Activated naive CD8-positive, alpha-beta T cell treated with anti-CD3 and anti-CD28 coated beads for 36 hours (primary cell): ENCODE measurements around the gene RIN2. TPM values are rescaled to one million over a fixed set of nuclear protein-coding genes. Genes with fewer than 3 reads are reported as not detected.
"Not testable (repeated sequence)": the region's sequence is repeated elsewhere in the genome, so short reads cannot be mapped to it uniquely, and the experiment has no call there.

Source experiments
- DNase-seq: peaks from one replicate; pipeline ENCODE4 v3.0.0; 2021
- H3K27ac Mint-ChIP-seq: one replicate; pipeline ENCODE4 v1.8.0; 2022; ENCODE audit warnings: mild to moderate bottlenecking, moderate library complexity, mixed read lengths
- H3K27me3 Mint-ChIP-seq: one replicate; pipeline ENCODE4 v1.8.0; 2022; ENCODE audit warnings: mild to moderate bottlenecking, mixed read lengths
- H3K36me3 Mint-ChIP-seq: one replicate; pipeline ENCODE4 v1.8.0; 2021; ENCODE audit warnings: mild to moderate bottlenecking, mixed read lengths
- H3K4me1 Mint-ChIP-seq: one replicate; pipeline ENCODE4 v1.8.0; 2021; ENCODE audit warnings: mixed read lengths
- H3K4me3 Mint-ChIP-seq: one replicate; pipeline ENCODE4 v1.8.0; 2022; ENCODE audit warnings: mild to moderate bottlenecking, moderate library complexity, mixed read lengths
- H3K9me3 Mint-ChIP-seq: one replicate; pipeline ENCODE4 v1.8.0; 2022; ENCODE audit warnings: mixed read lengths
- total RNA-seq, 2 experiments: library from RNA; stranded (reverse); gene quantifications; one replicate each; pipeline ENCODE4 v1.2.3, GENCODE V29; 2021

The RIN2 gene
- total RNA-seq, 2 experiments from 2014 or later: not detected

- no peak overlapping the region for H3K4me3 Mint-ChIP-seq
- H3K36me3 Mint-ChIP-seq: no peaks in the 10 kb centered on the region
- peaks cover 28% of the 10 kb centered on the region for H3K27me3 Mint-ChIP-seq
- H3K27ac Mint-ChIP-seq: no peak overlapping the region
- H3K4me1 Mint-ChIP-seq: peaks cover 4% of the 10 kb centered on the region
- peaks cover 3% of the 10 kb centered on the region for H3K9me3 Mint-ChIP-seq
- no peak for DNase-seq
Measured at GRCh38 chr20:19783966-19784401, 25.9 kb downstream of the RIN2 start.

GRCh38 chr20:19784511-19785172, 26.6 kb downstream of the RIN2 start:
- no peaks in the 10 kb centered on the region for H3K36me3 Mint-ChIP-seq
- peak; percentile 4 for DNase-seq

DNA sequence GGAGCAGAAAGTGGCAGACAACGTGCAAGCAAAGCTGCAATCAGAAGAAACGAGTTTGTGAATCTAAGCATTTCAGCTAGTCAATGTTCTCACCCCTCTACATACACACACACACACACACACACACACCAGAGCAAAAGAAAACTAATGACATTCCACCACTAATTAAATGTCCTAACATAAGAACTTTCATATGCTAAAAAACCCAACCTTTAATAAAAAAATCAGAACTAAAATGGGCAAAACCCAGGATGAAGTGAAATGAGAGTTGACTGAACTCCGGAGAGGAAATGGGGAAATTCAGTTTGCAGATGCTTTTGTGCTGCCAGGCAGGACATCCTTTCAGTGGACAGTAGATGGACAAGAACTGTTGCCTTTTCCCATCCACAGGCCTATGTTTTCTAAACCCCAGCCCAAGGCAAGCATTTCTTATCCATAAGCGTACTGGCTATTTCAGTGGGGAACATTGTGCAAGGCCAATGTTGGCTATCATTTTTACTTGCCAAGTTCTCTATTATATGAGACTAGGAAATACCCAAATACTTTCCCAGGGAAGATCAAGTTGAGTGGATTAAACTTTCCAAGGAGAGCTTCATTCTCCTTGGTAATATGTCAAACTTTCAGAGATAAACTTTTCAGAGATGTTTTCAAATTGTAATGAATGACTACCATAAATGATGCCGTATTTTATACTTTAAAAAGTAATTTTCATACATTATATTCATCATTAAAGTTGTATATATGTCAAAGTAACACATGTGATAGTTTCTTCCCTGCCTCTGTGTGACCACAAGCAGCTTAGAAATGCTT, 27.3 kb downstream of the RIN2 start:
- no peak overlapping the region for H3K4me3 Mint-ChIP-seq
- peaks cover 28% of the 10 kb centered on the region for H3K27me3 Mint-ChIP-seq

More at GRCh38 chr20:19784511-19785172, 26.6 kb downstream of the RIN2 start:
- no peak overlapping the region for H3K4me3 Mint-ChIP-seq
- no peak overlapping the region for H3K27ac Mint-ChIP-seq
- peaks cover 3% of the 10 kb centered on the region for H3K9me3 Mint-ChIP-seq
- H3K27me3 Mint-ChIP-seq: peaks cover 28% of the 10 kb centered on the region
- H3K4me1 Mint-ChIP-seq: peaks cover 4% of the 10 kb centered on the region

GRCh38 chr20:19785983-19786285, 27.9 kb downstream of the RIN2 start:
- peaks cover 28% of the 10 kb centered on the region for H3K27me3 Mint-ChIP-seq
- H3K9me3 Mint-ChIP-seq: peaks cover 3% of the 10 kb centered on the region
- H3K36me3 Mint-ChIP-seq: no peaks in the 10 kb centered on the region
- peaks cover 4% of the 10 kb centered on the region for H3K4me1 Mint-ChIP-seq
- no peak overlapping the region for H3K27ac Mint-ChIP-seq
- no peak for DNase-seq
- H3K4me3 Mint-ChIP-seq: no peak overlapping the region

More for the DNA sequence above, 27.3 kb downstream of the RIN2 start:
- no peak for DNase-seq
- H3K4me1 Mint-ChIP-seq: peaks cover 4% of the 10 kb centered on the region
- no peaks in the 10 kb centered on the region for H3K36me3 Mint-ChIP-seq
- no peak overlapping the region for H3K27ac Mint-ChIP-seq
- peaks cover 3% of the 10 kb centered on the region for H3K9me3 Mint-ChIP-seq

DNA sequence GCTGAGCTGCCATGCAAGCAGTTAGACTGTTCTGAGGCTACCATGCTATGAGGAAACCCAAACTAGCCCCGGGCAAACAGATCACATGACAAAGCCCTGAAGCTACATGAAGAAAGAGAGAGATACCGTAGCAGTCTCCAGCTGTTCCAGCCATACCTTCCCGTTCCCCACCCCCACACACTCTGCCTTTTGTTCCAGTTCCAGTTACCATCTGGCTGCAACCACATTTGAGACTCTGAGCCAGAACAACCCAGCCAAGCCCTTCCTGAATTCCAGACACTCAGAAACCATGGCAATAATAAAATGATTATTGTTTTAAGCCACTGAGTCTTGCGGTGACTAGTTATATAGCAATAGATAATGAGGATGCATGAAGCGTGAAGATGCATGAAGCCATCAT, 28.3 kb downstream of the RIN2 start:
- DNase-seq: no peak
- Mint-ChIP-seq H3K4me3 (no peak overlapping the region), H3K27me3 (peaks cover 28% of the 10 kb centered on the region), H3K9me3 (peaks cover 3% of the 10 kb centered on the region), H3K27ac (no peak overlapping the region), H3K36me3 (no peaks in the 10 kb centered on the region), H3K4me1 (peaks cover 4% of the 10 kb centered on the region)

- Mint-ChIP-seq H3K36me3 (no peaks in the 10 kb centered on the region), H3K4me3 (no peak overlapping the region), H3K9me3 (peaks cover 3% of the 10 kb centered on the region), H3K4me1 (peaks cover 4% of the 10 kb centered on the region), H3K27ac (no peak overlapping the region), H3K27me3 (peaks cover 28% of the 10 kb centered on the region)
- DNase-seq: no peak
Measured at GRCh38 chr20:19787366-19787765, 29.3 kb downstream of the RIN2 start.

DNA sequence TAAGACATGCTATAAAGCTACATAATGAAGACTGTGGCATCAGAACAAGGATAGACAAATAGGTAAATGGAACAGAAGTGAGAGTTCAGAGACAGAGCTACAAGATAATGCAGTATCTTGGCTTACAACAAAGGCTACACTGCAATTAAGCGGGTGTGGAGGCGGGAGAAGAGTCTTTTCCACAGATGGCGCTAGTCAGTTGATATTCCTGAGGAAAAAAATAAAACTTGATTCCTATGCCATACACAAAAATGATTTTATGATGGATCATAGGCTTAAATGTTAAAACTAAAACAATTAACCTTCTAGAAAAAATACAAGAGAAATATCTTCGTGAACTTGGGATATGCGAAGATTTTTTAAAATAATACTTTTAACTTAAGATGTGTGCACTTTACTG, 31.0 kb downstream of the RIN2 start:
- peaks cover 22% of the 10 kb centered on the region for H3K27me3 Mint-ChIP-seq

DNA sequence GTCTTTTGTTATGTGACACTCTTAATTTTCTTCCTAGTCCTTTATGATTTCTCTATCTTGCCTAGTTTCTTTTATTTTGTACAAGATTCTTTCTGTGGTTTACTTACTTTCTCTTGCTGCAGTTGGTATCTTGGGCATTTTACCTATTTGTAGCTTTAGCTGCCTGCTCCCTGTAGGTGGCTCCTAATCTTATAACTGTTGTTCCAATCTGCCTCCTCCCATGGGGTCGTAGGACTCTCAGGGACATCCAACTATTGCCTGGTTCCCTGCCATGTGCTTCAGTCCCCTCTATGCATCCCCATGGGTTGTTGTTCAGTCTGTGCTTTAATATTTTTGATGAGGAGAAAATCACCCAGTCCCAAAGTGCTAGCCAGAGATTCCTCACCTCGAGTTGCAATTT, 31.4 kb downstream of the RIN2 start:
- Mint-ChIP-seq H3K4me3 (no peak overlapping the region), H3K9me3 (peaks cover 3% of the 10 kb centered on the region), H3K36me3 (no peaks in the 10 kb centered on the region), H3K4me1 (peaks cover 3% of the 10 kb centered on the region), H3K27me3 (peaks cover 18% of the 10 kb centered on the region), H3K27ac (no peak overlapping the region)
- DNase-seq: no peak

More for the DNA sequence above, 31.0 kb downstream of the RIN2 start:
- Mint-ChIP-seq H3K4me1 (peaks cover 4% of the 10 kb centered on the region), H3K9me3 (peaks cover 3% of the 10 kb centered on the region), H3K4me3 (no peak overlapping the region), H3K27ac (no peak overlapping the region), H3K36me3 (no peaks in the 10 kb centered on the region)
- no peak for DNase-seq

DNA sequence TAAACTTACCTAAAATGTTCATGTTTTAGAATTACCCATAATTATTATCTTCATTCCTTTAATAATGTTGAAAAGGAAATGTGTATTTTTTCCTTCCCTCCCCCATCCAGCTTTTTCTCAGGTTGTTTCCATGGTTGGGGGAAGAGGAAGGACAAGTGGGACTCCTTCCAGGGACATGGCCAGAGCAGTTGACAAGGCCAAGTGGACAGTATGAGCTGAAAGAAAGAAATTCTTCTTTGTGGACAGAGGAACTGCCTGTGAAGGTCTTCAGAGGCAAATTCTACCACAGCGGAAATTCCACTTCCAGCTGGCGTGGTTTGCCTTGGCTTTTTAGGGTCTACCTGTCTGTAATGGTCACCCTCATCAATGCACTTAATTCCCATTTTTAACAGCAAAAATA, 33.8 kb downstream of the RIN2 start:
- Mint-ChIP-seq H3K27me3 (peaks cover 6% of the 10 kb centered on the region), H3K27ac (no peak overlapping the region), H3K9me3 (peaks cover 3% of the 10 kb centered on the region), H3K36me3 (no peaks in the 10 kb centered on the region), H3K4me1 (no peaks in the 10 kb centered on the region), H3K4me3 (no peak overlapping the region)
- DNase-seq: no peak

- Mint-ChIP-seq H3K4me3 (no peak overlapping the region), H3K36me3 (no peaks in the 10 kb centered on the region), H3K4me1 (no peaks in the 10 kb centered on the region), H3K27ac (no peak overlapping the region), H3K9me3 (peaks cover 2% of the 10 kb centered on the region), H3K27me3 (peaks cover 3% of the 10 kb centered on the region)
- DNase-seq: no peak
Measured at GRCh38 chr20:19793716-19794115, 35.7 kb downstream of the RIN2 start.

DNA sequence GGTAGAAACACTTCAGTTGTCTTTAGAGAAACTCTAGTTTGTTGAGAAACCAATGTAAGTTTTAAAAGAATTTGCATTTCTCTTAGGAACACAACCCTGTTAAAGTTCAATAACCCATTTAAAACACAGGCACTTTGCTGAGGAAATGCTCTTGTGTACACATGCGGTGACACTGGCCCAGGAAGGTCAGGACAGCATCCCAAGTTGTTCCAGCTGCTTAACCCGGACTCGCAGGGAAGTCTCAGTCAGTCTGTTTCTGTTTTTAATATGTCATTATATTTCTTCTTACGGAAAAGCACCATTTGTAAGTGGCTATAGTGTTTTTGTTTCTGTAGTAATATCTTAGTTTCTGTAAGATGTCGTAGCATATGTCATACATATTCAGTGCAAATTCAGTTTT, 36.9 kb downstream of the RIN2 start:
- H3K27ac Mint-ChIP-seq: no peak overlapping the region
- no peak for DNase-seq
- H3K27me3 Mint-ChIP-seq: no peaks in the 10 kb centered on the region
- H3K9me3 Mint-ChIP-seq: no peaks in the 10 kb centered on the region
- no peaks in the 10 kb centered on the region for H3K36me3 Mint-ChIP-seq
- no peak overlapping the region for H3K4me3 Mint-ChIP-seq
- no peaks in the 10 kb centered on the region for H3K4me1 Mint-ChIP-seq

DNA sequence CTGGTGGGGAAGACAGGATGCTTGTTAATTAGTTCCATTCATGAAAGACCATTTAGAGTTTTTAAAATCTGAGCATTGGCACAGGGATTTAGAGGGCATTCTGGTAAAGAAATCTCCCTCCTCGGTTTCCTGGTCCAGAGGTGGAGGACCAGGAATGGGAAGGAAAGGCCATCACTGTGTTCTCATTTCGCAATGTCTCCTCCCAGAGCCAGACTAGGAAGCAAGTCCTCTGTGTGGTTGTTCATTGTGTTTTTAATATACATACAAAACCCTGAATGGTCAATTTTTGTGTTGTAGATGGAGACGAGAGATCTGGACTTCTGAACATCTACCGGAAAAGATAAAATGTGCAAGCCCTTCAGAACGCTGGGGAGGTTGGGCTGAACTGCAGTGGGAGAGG, 41.3 kb downstream of the RIN2 start:
- Mint-ChIP-seq H3K36me3 (no peaks in the 10 kb centered on the region), H3K27me3 (no peaks in the 10 kb centered on the region), H3K4me1 (no peaks in the 10 kb centered on the region), H3K4me3 (no peak overlapping the region), H3K27ac (no peak overlapping the region), H3K9me3 (no peaks in the 10 kb centered on the region)
- no peak for DNase-seq

DNA sequence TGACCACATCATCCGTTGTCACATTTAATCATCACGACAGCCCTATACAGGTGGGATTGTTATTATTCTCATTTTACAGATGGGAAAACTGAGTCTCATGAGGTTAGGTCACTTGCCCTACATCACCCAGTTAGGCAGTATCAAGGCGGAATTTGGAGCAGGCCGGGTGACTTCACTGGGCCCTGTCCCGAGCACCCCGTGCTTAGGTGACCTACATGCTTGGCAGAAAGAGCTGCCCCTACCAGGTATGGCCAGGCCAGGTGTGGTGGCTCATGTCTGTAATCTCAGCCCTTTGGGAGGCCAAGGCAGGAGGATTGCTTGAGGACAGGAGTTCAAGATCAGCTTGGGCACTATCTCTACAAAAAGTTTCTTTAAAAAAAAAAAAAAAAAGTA, 44.0 kb downstream of the RIN2 start:
- Mint-ChIP-seq H3K4me3 (no peak overlapping the region), H3K36me3 (no peaks in the 10 kb centered on the region), H3K9me3 (no peaks in the 10 kb centered on the region), H3K4me1 (no peaks in the 10 kb centered on the region), H3K27ac (no peak overlapping the region), H3K27me3 (peaks cover 4% of the 10 kb centered on the region)
- DNase-seq: no peak

DNA sequence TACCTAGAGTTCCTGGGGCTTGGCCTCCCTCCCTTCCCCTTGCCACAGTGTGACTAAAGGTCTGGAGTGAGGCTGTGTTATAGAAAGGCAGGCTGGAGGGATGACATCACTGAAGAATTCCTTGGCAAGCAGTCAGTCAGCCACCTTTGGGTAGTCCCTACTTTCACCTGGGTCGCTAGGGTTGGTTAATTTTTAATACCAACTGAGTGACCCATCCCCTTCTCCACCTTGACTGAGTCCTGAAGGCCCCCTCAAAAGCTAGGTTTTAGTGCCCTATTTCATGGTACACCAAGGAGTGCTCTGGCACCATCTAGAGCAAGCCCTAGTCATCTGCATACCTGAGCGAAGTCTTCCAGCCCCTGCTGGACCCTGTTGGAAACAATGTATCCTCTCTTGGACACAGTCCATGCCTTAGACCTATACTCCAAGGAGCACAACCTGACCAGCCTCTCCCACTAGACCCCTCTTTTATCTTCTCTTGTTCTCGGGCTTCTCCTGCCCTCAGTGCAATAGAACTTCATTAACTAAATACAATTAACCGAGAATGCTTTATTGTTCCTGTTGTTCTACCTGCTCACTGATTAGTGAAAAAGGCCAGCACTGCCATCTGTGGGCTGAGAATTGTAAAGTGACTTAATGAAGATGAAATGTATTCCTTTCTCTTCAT, 44.6 kb downstream of the RIN2 start:
- H3K4me3 Mint-ChIP-seq: no peak overlapping the region
- no peaks in the 10 kb centered on the region for H3K4me1 Mint-ChIP-seq
- no peaks in the 10 kb centered on the region for H3K36me3 Mint-ChIP-seq
- DNase-seq: no peak
- no peaks in the 10 kb centered on the region for H3K9me3 Mint-ChIP-seq
- H3K27ac Mint-ChIP-seq: no peak overlapping the region
- peaks cover 4% of the 10 kb centered on the region for H3K27me3 Mint-ChIP-seq

DNA sequence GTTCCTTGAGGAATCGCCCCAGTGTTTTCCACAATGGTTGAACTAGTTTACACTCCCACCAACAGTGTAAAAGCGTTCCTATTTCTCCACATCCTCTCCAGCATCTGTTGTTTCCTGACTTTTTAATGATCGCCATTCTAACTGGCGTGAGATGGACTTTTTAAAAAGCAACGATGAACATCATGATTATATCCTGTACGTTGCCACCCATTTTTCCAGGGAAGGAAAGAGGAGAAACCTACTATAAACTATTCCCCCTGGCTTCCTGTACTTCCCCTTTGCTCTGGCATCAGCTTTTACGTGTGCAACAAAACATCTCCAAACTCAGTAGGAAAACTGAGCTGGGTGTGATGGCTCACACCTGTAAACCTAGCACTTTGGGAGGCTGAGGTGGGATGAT, 48.2 kb downstream of the RIN2 start:
- H3K36me3 Mint-ChIP-seq, H3K4me1 Mint-ChIP-seq, H3K27ac Mint-ChIP-seq, H3K27me3 Mint-ChIP-seq, H3K4me3 Mint-ChIP-seq, DNase-seq, H3K9me3 Mint-ChIP-seq: not testable (repeated sequence)
